Suprapubic skin (tissue), 4 donors: ENCODE measurements around the gene SYT1. TPM values are rescaled to one million over a fixed set of nuclear protein-coding genes. Genes with fewer than 3 reads are reported as not detected.

Source experiments
- DNase-seq, 2 donors: peaks; one replicate each; pipeline ENCODE4 v3.0.0-alpha.2; 2019; ENCODE audit warnings: low spot score in 2 of 2
- H3K27ac ChIP-seq: fragments of 200-600 bp; sonication (generic); one replicate; pipeline ENCODE4 v1.5.1; 2019
- H3K27me3 ChIP-seq: fragments of 200-600 bp; sonication (generic); one replicate; pipeline ENCODE4 v1.5.1; 2019
- H3K36me3 ChIP-seq: fragments of 200-600 bp; sonication (generic); one replicate; pipeline ENCODE4 v1.5.1; 2019
- H3K4me1 ChIP-seq: fragments of 200-600 bp; sonication (generic); one replicate; pipeline ENCODE4 v1.5.1; 2019
- H3K4me3 ChIP-seq: fragments of 200-600 bp; sonication (generic); one replicate; pipeline ENCODE4 v1.5.1; 2019; ENCODE audit warnings: mild to moderate bottlenecking
- H3K9me3 ChIP-seq: fragments of 200-600 bp; sonication (generic); one replicate; pipeline ENCODE4 v1.5.1; 2019
- CTCF ChIP-seq, 2 donors: fragments of 200-600 bp in 1 of 2; fragments of 450-650 bp in 1 of 2; sonication (generic) in 1 of 2; IDR thresholded peaks; one replicate each; pipeline ENCODE4 v1.5.1; 2016 to 2019; ENCODE audit warnings: antibody characterized with exemption in 2 of 2, mild to moderate bottlenecking in 1 of 2, moderate library complexity in 1 of 2
- EP300 ChIP-seq: sonication (generic); formaldehyde crosslinking; IDR thresholded peaks from one replicate; pipeline ENCODE4 v1.6.1; 2017; ENCODE audit warnings: antibody characterized with exemption
- POLR2A ChIP-seq, 2 donors: fragments of 450-650 bp; IDR thresholded peaks; one replicate each; pipeline ENCODE4 v1.6.1; 2017; ENCODE audit warnings: antibody characterized with exemption in 2 of 2, mild to moderate bottlenecking in 2 of 2, moderate library complexity in 2 of 2
- POLR2AphosphoS5 ChIP-seq, 3 donors: sonication (generic); formaldehyde crosslinking; IDR thresholded peaks; one replicate each; pipeline ENCODE4 v1.6.1; 2017; ENCODE audit warnings: antibody characterized with exemption in 3 of 3
- whole genome bisulfite sequencing: methylation state at CpG from one replicate; pipeline ENCODE4 v1.1.5; 2018; 5-methylcytosine and 5-hydroxymethylcytosine counted together
- total RNA-seq, 4 donors: library from RNA; depleted of rRNA; stranded (reverse); fragments of >200 nt; gene quantifications; one replicate each; pipeline ENCODE4 v1.1.0, GENCODE V29; 2016

The SYT1 gene
- total RNA-seq, 4 donors from 2014 or later, result 0.15 to 0.31 TPM; not detected in 2

DNA sequence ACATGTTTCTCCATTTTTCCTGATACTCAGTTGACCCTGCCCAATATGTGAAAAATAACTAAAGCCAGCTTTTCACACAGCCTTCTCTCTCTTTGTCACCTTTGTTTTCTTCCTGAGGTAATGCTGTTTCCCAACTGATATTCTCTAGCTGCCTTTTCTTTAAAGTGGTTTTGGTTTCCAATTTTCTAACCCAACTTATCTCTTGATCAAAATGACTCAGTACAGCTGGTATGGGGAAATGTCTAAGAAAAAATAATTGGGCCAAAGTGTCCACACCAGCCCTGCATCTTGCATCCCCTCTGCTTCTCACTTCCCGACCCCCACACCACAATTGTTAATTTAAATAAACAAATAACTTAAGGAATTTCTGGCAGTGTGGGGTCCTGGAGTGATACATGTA lies 193.8 kb downstream of the SYT1 start:
- DNase-seq, result no peak
- TF ChIP-seq POLR2A (IDR thresholded peaks at IDR 0.05), result no peak
- no peak for TF ChIP-seq POLR2AphosphoS5 (IDR thresholded peaks at IDR 0.05)
- TF ChIP-seq EP300, result no peak
- no peak for TF ChIP-seq CTCF (IDR thresholded peaks at IDR 0.05)
- Histone ChIP-seq H3K9me3 (no peaks in the 10 kb centered on the region), H3K4me3 (no peak overlapping the region), H3K27ac (no peak overlapping the region), H3K4me1 (no peaks in the 10 kb centered on the region), H3K36me3 (no peaks in the 10 kb centered on the region), H3K27me3 (no peaks in the 10 kb centered on the region)
- WGBS, result 68% methylated on average over 1 of the region's 1 CpG

- Histone ChIP-seq H3K4me1 (no peaks in the 10 kb centered on the region), H3K27me3 (no peaks in the 10 kb centered on the region), H3K36me3 (no peaks in the 10 kb centered on the region), H3K27ac (no peak overlapping the region), H3K9me3 (no peaks in the 10 kb centered on the region), H3K4me3 (no peak overlapping the region)
- DNase-seq, result no peak
- no peak for TF ChIP-seq EP300
- TF ChIP-seq POLR2A (IDR thresholded peaks at IDR 0.05), result no peak
- TF ChIP-seq CTCF (IDR thresholded peaks at IDR 0.05), result no peak
- TF ChIP-seq POLR2AphosphoS5 (IDR thresholded peaks at IDR 0.05), result no peak
Observed at GRCh38 chr12:79059557-79059956, 195.0 kb downstream of the SYT1 start.

GRCh38 chr12:79063258-79063657 lies 198.7 kb downstream of the SYT1 start:
- 15% methylated on average over 1 of the region's 1 CpG for WGBS
- H3K27me3 ChIP-seq, result no peaks in the 10 kb centered on the region
- no peak overlapping the region for H3K4me3 ChIP-seq
- no peak overlapping the region for H3K27ac ChIP-seq
- no peaks in the 10 kb centered on the region for H3K36me3 ChIP-seq
- no peaks in the 10 kb centered on the region for H3K9me3 ChIP-seq
- no peaks in the 10 kb centered on the region for H3K4me1 ChIP-seq
- DNase-seq, result no peak
- TF ChIP-seq CTCF (IDR thresholded peaks at IDR 0.05) (no peak), EP300 (no peak), POLR2AphosphoS5 (IDR thresholded peaks at IDR 0.05) (no peak)

DNA sequence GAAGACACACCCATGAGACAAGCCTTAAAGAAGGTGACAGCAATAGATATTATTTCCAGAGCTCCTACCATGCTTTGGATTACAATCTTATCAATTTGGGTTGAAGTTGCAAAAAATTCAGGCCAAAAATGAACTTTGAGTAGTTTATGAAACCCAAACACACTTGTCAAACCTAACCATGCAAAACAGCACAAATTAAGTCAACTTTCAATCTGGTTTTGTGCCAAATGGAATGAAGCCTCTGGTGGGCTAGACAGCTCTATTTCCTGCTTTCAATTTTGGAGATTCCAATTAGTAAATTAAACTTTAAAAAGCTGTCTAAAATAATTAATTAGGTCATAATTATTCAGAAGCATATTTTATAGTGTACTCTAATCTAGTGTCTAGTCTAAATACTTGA lies 203.4 kb downstream of the SYT1 start:
- Histone ChIP-seq H3K4me1 (no peaks in the 10 kb centered on the region), H3K4me3 (no peak overlapping the region), H3K36me3 (no peaks in the 10 kb centered on the region), H3K9me3 (no peaks in the 10 kb centered on the region), H3K27ac (no peak overlapping the region), H3K27me3 (no peaks in the 10 kb centered on the region)
- DNase-seq, result no peak
- TF ChIP-seq EP300 (no peak), CTCF (IDR thresholded peaks at IDR 0.05) (no peak), POLR2AphosphoS5 (IDR thresholded peaks at IDR 0.05) (no peak), POLR2A (IDR thresholded peaks at IDR 0.05) (no peak)

- no peak for TF ChIP-seq POLR2AphosphoS5 (IDR thresholded peaks at IDR 0.05)
- TF ChIP-seq POLR2A (IDR thresholded peaks at IDR 0.05), result no peak
- no peak for TF ChIP-seq EP300
- TF ChIP-seq CTCF (IDR thresholded peaks at IDR 0.05), result no peak
- no peak overlapping the region for H3K4me3 ChIP-seq
- H3K9me3 ChIP-seq, result no peaks in the 10 kb centered on the region
- H3K27ac ChIP-seq, result no peak overlapping the region
- no peak for DNase-seq
- no peaks in the 10 kb centered on the region for H3K4me1 ChIP-seq
- no peaks in the 10 kb centered on the region for H3K27me3 ChIP-seq
- H3K36me3 ChIP-seq, result no peaks in the 10 kb centered on the region
Observed at GRCh38 chr12:79069009-79069408, 204.4 kb downstream of the SYT1 start.
